GM19452 (cell line): Measurements from ENCODE around the gene NAPG.
"Not testable (repeated sequence)": the region's sequence is repeated elsewhere in the genome, so short reads cannot be mapped to it uniquely, and the experiment has no call there.

ENCODE experiments used
- ATAC-seq: cut with Tn5 transposase; IDR thresholded peaks from one replicate; pipeline ENCODE4 v1.9.1; 2021; ENCODE audit not compliant: unreplicated experiment

Gene NAPG

DNA sequence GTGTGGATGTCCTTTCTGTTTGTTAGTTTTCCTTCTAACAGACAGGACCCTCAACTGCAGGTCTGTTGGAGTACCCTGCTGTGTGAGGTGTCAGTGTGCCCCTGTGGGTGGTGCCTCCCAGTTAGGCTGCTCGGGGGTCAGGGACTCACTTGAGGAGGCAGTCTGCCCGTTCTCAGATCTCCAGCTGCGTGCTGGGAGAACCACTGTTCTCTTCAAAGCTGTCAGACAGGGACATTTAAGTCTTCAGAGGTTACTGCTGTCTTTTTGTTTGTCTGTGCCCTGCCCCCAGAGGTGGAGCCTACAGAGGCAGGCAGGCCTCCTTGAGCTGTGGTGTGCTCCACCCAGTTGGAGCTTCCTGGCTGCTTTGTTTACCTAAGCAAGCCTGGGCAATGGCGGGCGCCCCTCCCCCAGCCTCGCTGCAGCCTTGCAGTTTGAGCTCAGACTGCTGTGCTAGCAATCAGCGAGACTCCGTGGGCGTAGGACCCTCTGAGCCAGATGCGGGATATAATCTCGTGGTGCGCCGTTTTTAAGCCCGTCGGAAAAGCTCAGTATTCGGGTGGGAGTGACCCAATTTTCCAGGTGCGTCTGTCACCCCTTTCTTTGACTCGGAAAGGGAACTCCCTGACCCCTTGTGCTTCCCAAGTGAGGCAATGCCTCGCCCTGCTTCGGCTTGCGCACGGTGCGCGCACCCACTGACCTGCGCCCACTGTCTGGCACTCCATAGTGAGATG is 52.2 kb downstream of the NAPG start:
- not testable (repeated sequence) for ATAC-seq

DNA sequence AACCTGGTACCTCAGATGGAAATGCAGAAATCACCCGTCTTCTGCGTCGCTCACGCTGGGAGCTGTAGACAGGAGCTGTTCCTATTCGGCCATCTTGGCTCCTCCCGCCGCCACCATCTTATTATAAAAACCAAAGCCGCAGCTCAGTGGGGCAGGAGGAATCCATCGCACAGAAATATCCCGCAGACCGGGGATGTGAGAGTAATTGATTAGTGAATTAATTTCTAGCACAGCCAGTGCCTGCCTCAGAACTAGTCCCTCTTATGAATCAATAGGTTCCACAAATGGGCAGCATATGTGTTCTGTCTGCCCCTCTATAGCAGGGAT is 52.7 kb downstream of the NAPG start:
- not testable (repeated sequence) for ATAC-seq

DNA sequence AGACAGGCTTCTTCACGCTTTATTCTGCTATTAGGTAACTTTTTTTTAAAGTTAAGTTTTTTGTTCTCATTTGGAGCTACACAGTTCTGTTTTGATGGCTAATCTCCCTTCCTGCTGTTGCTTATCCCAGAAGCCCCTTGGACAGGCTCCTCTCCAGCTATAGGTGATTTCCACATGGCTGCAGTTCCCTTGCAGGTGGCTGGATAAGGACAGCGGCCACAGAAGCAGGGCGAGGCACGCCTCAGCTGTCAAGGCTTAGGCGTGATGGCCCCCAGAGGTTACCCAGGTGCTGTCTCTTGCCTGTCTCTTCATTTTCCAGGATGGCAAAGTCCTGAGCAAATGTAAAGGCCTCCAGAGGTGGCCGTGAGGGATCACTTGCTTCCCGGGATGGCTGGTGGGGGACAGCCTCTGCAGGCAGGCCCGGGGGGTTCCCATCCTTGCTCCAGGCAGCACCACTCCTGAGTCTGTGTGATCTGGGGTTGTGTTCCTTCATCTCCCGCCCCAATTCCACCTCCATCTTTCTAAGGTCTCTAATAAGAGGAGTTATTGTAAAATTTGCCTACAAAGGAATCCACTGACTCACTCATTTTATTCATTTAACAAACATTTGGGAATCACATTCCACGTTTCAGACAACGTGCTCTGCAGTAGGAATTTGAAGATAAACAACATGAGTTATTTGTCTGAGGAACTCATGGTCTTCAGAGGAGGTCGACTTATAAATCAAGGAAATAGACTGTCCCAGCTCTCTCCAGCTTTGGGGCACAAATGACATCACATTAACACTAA is 53.4 kb downstream of the NAPG start:
- no peak for ATAC-seq

DNA sequence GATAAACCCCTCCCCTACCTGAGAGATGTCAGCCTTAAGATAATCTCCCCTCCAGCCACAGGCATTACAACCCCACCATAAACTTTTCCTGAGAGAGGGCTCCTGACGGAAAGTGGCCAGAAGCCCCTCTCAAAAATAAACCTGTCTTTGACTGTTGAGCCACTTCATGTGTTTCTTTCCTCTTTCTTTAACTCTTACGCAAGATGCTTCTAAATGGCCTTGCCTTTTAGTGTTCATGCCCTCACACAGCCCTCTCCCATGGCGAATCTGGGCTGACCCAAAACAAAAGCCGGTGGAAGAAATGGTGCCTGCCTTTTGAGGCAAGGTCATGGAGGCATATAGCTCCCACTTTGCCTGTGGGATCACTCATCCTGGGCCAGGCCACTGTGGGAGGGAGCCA is 54.4 kb downstream of the NAPG start:
- ATAC-seq: no peak

DNA sequence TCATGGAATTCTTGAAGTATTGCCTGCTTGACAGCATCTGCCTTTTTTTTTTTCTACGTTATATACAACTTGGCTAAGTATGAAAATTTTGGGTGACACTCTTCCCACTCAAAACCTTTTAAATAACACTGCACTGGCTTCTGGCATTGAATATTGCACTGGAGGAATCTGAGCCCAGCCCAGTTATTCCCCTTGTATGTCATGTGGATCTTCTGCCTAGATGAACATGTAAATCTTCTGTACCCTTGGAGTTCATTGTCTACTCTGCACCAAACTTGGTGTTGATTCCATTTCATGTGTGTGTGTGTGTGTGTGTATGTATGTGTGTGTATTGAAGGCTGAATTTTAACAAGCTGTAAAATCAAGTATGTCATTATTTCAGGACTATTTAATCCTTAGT is 59.4 kb downstream of the NAPG start:
- no peak for ATAC-seq

DNA sequence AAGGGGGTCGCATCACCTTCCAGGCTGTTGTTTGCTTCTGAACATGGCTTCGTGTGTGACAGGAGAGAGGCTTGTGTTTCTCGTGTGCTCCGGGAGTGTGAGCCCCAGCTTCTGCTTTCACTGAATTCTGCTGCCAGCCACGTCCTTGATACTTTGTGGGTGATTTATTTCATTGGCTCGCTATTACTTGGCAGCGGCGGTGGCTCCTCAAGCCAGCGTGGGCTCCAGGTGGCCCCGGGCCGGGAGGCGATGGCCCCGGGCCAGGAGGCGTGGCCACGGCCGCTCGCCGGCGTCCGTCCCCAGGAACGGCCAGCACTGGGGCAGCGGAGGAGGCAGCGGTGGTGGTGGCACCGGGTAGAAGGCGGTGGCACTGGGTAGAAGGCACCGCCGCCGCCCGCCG is 63.1 kb downstream of the NAPG start:
- no peak for ATAC-seq

GRCh38 chr18:10590412-10590811 is 64.6 kb downstream of the NAPG start:
- no peak for ATAC-seq

GRCh38 chr18:10591896-10592295 is 66.1 kb downstream of the NAPG start:
- no peak for ATAC-seq

DNA sequence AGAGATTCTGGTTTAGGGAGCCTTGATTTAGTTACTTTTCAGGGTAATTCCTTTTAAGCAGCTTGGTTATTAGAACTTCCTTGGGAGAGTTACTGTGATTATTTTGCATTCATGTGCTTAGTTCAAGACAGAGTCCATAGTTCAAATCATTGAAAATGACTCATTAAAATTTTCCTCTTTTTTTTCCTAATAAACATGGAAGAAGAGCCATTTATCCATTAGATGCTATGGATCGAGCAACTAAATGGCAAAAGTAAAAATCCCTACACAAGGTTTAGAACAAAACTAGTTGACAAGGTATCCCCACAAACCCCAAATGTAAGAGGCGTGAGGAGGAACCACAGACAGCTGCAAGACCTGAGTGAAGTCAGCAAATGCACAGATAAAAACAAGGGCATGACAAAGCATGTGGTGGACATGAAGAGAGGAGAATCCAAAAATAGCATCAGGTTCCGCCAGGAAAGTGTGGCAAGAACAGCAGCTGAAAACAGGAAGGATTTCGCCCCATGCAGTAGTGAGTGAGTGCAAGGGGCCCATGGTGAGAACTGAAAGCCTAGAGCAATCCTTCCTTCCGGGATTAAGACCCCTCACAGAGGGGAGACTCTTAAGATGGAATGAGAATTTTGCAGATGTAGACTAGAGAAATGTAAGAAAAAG is 67.7 kb downstream of the NAPG start:
- not testable (repeated sequence) for ATAC-seq

GRCh38 chr18:10595917-10596316 is 70.1 kb downstream of the NAPG start:
- ATAC-seq: not testable (repeated sequence)

DNA sequence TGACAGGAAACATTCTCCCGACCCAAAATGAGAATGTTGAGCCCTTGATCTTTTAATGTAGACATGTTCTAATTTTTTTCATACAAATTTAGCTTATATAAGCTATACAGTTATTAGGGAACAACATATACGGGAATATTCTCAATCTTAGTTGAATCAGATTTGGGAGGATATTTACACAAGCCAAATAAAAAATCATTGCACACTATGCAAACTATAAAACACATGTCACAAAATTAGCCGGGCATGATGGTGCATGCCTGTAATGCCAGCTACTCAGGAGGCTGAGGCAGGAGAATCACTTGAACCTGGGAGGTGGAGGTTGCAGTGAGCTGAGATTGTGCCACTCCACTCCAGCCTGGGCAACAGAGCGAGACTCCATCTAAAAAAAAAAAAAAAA is 71.9 kb downstream of the NAPG start:
- ATAC-seq: not testable (repeated sequence)

GRCh38 chr18:10600701-10601100 is 74.9 kb downstream of the NAPG start:
- ATAC-seq: not testable (repeated sequence)
